SK-N-SH (cell line): ENCODE data around the gene VPS13C.

Experiments used
- ELF1 ChIP-seq: IDR thresholded peaks from 2 replicates; pipeline ENCODE4 v1.4.0; 2012
- EP300 ChIP-seq, 2 experiments: IDR thresholded peaks; 2 replicates each; pipeline versions ENCODE4 v1.4.0 to v1.6.1; 2012; ENCODE audit warnings: borderline replicate concordance in 1 of 2, low read depth in 1 of 2, low read length in 1 of 2
- EZH2phosphoT487 ChIP-seq: fragments of 200-600 bp; sonication (generic); IDR thresholded peaks from 2 replicates; pipeline ENCODE4 v1.6.1; 2017; ENCODE audit warnings: low read depth, mixed run types, mild to moderate bottlenecking, antibody characterized with exemption, moderate library complexity, borderline replicate concordance
- GATA2 ChIP-seq: sonication (generic); formaldehyde crosslinking; IDR thresholded peaks from 2 replicates; pipeline ENCODE4 v1.5.0; 2020; ENCODE audit warnings: mild to moderate bottlenecking, missing genetic modification reagents
- JUND ChIP-seq: IDR thresholded peaks from 2 replicates; pipeline ENCODE4 v1.4.0; 2012
- POLR2AphosphoS5 ChIP-seq: IDR thresholded peaks from 2 replicates; pipeline ENCODE4 v1.6.1; 2012; ENCODE audit warnings: low read depth, low read length
- RAD21 ChIP-seq: IDR thresholded peaks from 2 replicates; pipeline ENCODE4 v1.6.1; 2012; ENCODE audit warnings: mild to moderate bottlenecking, low read length
- YY1 ChIP-seq: IDR thresholded peaks from 2 replicates; pipeline ENCODE4 v1.4.0; 2012; ENCODE audit warnings: low read depth, mild to moderate bottlenecking
- TF ChIP-seq, protein P1 (sequence below): fragments of 200-600 bp; sonication (generic); IDR thresholded peaks from 2 replicates; pipeline ENCODE4 v1.6.1; 2017; ENCODE audit warnings: antibody characterized with exemption, mild to moderate bottlenecking, moderate library complexity
- TF ChIP-seq, protein P2 (sequence below): IDR thresholded peaks from 2 replicates; pipeline ENCODE4 v1.4.0; 2012; ENCODE audit warnings: low read depth, borderline replicate concordance
- TF ChIP-seq, protein P3 (sequence below): IDR thresholded peaks from 2 replicates; pipeline ENCODE4 v1.4.0; 2012; ENCODE audit warnings: low read depth

DNA sequence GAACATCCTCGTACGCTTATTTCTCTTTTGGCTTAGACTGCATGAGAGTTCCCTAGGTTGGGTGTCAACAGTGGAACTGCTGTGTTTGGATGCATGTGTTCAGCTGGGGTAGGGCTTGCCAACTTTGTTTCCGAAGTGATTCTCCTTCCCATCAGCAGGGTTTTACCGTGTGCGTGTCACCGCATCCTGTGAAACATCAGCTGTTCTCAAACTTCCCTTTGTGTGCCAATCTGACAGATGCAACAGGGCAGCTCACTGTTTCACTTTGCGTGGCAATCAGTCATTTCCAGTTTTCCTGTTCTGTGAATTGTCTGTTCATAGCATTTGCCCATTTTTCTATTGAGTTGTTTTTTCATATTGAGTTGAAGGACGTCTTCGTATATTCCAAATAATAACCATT is 218.8 kb downstream of the VPS13C start:
- TF ChIP-seq, protein P1, sequence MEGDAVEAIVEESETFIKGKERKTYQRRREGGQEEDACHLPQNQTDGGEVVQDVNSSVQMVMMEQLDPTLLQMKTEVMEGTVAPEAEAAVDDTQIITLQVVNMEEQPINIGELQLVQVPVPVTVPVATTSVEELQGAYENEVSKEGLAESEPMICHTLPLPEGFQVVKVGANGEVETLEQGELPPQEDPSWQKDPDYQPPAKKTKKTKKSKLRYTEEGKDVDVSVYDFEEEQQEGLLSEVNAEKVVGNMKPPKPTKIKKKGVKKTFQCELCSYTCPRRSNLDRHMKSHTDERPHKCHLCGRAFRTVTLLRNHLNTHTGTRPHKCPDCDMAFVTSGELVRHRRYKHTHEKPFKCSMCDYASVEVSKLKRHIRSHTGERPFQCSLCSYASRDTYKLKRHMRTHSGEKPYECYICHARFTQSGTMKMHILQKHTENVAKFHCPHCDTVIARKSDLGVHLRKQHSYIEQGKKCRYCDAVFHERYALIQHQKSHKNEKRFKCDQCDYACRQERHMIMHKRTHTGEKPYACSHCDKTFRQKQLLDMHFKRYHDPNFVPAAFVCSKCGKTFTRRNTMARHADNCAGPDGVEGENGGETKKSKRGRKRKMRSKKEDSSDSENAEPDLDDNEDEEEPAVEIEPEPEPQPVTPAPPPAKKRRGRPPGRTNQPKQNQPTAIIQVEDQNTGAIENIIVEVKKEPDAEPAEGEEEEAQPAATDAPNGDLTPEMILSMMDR, result no peak
- TF ChIP-seq, protein P2, sequence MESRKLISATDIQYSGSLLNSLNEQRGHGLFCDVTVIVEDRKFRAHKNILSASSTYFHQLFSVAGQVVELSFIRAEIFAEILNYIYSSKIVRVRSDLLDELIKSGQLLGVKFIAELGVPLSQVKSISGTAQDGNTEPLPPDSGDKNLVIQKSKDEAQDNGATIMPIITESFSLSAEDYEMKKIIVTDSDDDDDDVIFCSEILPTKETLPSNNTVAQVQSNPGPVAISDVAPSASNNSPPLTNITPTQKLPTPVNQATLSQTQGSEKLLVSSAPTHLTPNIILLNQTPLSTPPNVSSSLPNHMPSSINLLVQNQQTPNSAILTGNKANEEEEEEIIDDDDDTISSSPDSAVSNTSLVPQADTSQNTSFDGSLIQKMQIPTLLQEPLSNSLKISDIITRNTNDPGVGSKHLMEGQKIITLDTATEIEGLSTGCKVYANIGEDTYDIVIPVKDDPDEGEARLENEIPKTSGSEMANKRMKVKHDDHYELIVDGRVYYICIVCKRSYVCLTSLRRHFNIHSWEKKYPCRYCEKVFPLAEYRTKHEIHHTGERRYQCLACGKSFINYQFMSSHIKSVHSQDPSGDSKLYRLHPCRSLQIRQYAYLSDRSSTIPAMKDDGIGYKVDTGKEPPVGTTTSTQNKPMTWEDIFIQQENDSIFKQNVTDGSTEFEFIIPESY, result no peak
- TF ChIP-seq EZH2phosphoT487 (no peak), EP300 (IDR thresholded peaks at IDR 0.05; ENCODE audit: borderline replicate concordance in 1 of 2, low read depth in 1 of 2, low read length in 1 of 2) (no peak), GATA2 (no peak), RAD21 (no peak), YY1 (no peak), POLR2AphosphoS5 (no peak), JUND (no peak), ELF1 (no peak)
- TF ChIP-seq, protein P3, sequence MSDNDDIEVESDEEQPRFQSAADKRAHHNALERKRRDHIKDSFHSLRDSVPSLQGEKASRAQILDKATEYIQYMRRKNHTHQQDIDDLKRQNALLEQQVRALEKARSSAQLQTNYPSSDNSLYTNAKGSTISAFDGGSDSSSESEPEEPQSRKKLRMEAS, result no peak
